Measurements from ENCODE around the gene RABL6. TPM values are rescaled to one million over a fixed set of nuclear protein-coding genes. Genes with fewer than 3 reads are reported as not detected.
A peak's percentile ranks its signal among the peaks of the same experiment; 100 is the strongest.

The RABL6 gene
- total RNA-seq, 1 experiment from 2014 or later, result 68.9 TPM

DNA sequence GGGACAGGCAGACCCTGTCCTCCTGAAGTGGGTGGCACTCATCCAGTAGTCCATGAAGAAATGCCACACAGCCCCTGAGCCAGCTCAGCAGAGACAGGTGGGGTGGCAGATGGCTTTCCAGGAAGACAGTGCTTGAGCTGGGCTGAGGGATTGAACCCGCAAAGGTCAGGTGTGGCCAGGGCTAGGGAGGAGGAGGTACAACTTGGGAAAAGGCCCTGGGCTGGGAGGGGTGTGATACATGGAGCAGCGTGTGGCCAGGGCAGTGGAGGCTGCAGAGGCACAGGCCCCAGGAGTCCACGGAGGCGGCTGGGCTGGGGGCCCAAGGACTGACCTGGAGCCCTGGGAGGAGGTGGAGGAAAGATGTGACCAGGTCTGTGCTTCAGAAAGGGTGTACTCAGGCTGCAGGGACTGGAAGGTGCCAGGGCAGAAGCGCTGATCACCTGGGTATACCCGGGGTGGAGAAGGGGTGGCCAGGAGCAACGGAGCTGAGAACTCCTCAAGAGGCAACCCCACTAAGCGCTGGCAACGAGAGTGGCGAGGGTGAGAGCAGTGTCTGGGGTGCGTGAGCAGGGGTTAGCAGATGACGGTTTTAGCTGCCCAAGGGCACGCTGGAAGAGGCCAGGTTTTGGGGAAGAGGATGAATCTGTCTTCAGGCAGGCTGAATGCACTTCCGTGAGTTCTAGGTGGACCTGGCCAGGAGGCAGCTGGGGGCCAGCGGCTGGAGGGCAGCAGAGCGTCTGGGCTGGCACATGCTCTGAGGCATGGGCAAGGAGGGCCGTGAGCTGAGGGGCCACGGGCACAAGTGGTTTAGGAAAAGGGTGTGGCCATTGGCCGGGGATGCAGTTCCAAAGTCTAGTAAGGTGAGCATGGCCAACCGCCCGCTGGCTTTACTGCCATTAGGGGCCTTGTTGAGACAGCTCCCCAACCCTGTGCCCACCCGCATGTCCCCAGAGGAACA, 3.9 kb upstream of the RABL6 start:
- no peaks in the 10 kb centered on the region for H3K9me3 Mint-ChIP-seq (ENCODE audit: low read depth, unreplicated experiment)
- no peak overlapping the region for H3K4me3 Mint-ChIP-seq (ENCODE audit: low read depth, unreplicated experiment)
- intact Hi-C loops (cut with micrococcal nuclease; ENCODE audit: unreplicated experiment), result no loop called here
- no peaks in the 10 kb centered on the region for H3K27me3 Mint-ChIP-seq (ENCODE audit: unreplicated experiment)
- peak overlapping the region; percentile 36 for H3K27ac Mint-ChIP-seq (ENCODE audit: unreplicated experiment)
- peaks cover 36% of the 10 kb centered on the region for H3K36me3 Mint-ChIP-seq (ENCODE audit: insufficient read depth, unreplicated experiment)
- no peak for TF ChIP-seq CTCF (IDR thresholded peaks at IDR 0.05; ENCODE audit: unreplicated experiment)
- no TSS peak for BruUV-seq (replicated peaks)
- H3K4me1 Mint-ChIP-seq (ENCODE audit: low read depth, unreplicated experiment), result no peaks in the 10 kb centered on the region
- CTCF ChIA-PET, result no interaction called here
- no peak for DNase-seq

DNA sequence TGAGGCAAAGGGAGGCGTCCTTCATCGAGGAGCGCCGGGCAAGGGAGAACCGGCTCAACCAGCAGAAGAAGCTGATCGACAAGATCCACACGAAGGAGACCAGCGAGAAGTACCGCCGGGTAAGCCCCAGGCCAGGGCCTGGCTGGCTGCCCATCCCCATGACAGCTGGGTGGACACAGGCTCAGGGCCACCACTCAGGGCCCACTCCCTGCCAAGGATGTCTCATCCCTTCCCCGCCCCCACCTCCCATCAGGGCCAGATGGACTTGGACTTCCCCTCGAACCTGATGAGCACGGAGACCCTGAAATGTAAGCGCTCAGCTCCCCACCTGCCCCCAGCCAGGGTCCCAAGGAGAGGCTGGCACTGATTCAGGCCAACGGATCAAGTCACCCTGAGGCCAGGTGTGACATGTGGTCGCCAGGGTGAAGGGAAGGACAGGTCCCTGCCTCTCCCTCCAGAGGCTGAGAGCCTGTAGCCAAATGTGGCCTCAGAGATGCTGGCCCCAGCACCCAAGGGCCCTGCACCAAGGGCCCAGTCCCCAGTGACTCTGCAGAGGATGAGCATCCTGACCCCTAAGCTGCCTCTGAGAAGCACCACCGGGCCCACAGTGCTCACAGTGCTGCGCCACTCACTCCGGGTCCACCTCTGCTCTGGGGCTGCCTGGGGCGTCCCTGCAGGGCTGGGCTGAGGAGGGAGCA, 3.1 kb upstream of the RABL6 start:
- Mint-ChIP-seq H3K9me3 (ENCODE audit: low read depth, unreplicated experiment) (no peaks in the 10 kb centered on the region), H3K27me3 (ENCODE audit: unreplicated experiment) (no peaks in the 10 kb centered on the region), H3K36me3 (ENCODE audit: insufficient read depth, unreplicated experiment) (peaks cover 40% of the 10 kb centered on the region), H3K27ac (ENCODE audit: unreplicated experiment) (no peak overlapping the region), H3K4me1 (ENCODE audit: low read depth, unreplicated experiment) (peaks cover 6% of the 10 kb centered on the region), H3K4me3 (ENCODE audit: low read depth, unreplicated experiment) (no peak overlapping the region)
- intact Hi-C loops (cut with micrococcal nuclease; ENCODE audit: unreplicated experiment), result no loop called here
- no peak for TF ChIP-seq CTCF (IDR thresholded peaks at IDR 0.05; ENCODE audit: unreplicated experiment)
- no peak for DNase-seq
- CTCF ChIA-PET, result no interaction called here
- BruUV-seq (replicated peaks), result no TSS peak

DNA sequence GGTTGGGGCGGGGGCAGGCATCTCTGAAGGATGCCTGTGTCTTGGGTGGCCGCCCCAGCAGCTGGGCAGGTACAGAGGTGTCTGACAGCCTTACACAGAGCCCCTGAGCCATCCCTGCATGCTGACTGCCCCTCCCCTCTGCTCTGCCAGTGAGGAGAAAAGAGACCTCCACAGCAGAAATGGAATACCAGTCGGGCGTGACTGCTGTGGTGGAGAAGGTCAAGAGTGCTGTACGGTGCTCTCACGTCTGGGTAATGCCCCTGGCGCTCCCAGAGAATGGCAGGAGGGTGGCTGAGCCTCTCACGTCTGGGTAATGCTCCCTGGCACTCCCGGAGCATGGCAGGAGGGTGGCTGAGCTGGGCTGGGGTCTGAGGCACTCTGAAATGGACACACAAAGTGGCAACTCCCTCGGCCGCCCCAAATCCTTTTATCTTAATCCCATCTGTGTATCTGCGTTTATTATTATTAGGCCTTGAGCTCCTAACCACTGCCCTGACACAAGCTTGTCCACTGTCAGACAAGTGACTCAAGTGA, 2.5 kb upstream of the RABL6 start:
- Mint-ChIP-seq H3K4me3 (ENCODE audit: low read depth, unreplicated experiment) (no peak overlapping the region), H3K27ac (ENCODE audit: unreplicated experiment) (no peak overlapping the region), H3K9me3 (ENCODE audit: low read depth, unreplicated experiment) (no peaks in the 10 kb centered on the region), H3K36me3 (ENCODE audit: insufficient read depth, unreplicated experiment) (peaks cover 34% of the 10 kb centered on the region), H3K27me3 (ENCODE audit: unreplicated experiment) (no peaks in the 10 kb centered on the region), H3K4me1 (ENCODE audit: low read depth, unreplicated experiment) (peaks cover 11% of the 10 kb centered on the region)
- no peak for TF ChIP-seq CTCF (IDR thresholded peaks at IDR 0.05; ENCODE audit: unreplicated experiment)
- BruUV-seq (replicated peaks), result no TSS peak
- CTCF ChIA-PET, result no interaction called here
- intact Hi-C loops (cut with micrococcal nuclease; ENCODE audit: unreplicated experiment), result no loop called here
- DNase-seq, result no peak

DNA sequence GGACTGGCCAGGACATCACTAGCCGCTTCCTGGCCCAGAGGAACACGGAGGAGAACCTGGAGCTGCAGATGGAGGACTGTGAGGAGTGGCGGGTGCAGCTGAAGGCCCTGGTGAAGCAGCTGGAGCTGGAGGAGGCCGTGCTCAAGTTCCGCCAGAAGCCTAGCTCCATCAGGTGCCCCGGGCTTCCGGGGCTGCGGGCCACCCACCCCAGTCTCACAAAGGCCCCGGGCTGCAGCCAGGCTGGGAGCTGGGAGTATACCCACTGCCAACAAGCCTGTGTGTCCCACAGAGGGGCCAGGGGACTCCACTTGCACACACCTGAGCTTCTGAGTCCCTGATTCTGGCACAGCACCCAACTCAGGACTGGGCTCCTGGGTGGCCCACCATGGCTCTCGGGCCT, 1.7 kb upstream of the RABL6 start:
- Mint-ChIP-seq H3K27ac (ENCODE audit: unreplicated experiment) (no peak overlapping the region), H3K36me3 (ENCODE audit: insufficient read depth, unreplicated experiment) (peaks cover 29% of the 10 kb centered on the region), H3K4me1 (ENCODE audit: low read depth, unreplicated experiment) (peaks cover 12% of the 10 kb centered on the region), H3K9me3 (ENCODE audit: low read depth, unreplicated experiment) (no peaks in the 10 kb centered on the region), H3K27me3 (ENCODE audit: unreplicated experiment) (no peaks in the 10 kb centered on the region), H3K4me3 (ENCODE audit: low read depth, unreplicated experiment) (no peak overlapping the region)
- DNase-seq, result no peak
- CTCF ChIA-PET, result no interaction called here
- intact Hi-C loops (cut with micrococcal nuclease; ENCODE audit: unreplicated experiment), result no loop called here
- no peak for TF ChIP-seq CTCF (IDR thresholded peaks at IDR 0.05; ENCODE audit: unreplicated experiment)
- no TSS peak for BruUV-seq (replicated peaks)
